Measurements from ENCODE around the gene FOXP1. TPM values are rescaled to one million over a fixed set of nuclear protein-coding genes. Genes with fewer than 3 reads are reported as not detected.
A peak's percentile ranks its signal among the peaks of the same experiment; 100 is the strongest.

FOXP1 gene
- total RNA-seq, 1 donor from 2014 or later = 56.7 TPM

GRCh38 chr3:71310980-71311660 is 272.4 kb downstream of the FOXP1 start:
- DNase-seq (ENCODE audit: low read depth in 2 of 2) = peak; percentile 56 to 59

- DNase-seq (ENCODE audit: low read depth in 2 of 2) = peak; percentile 60 to 74
Measured at GRCh38 chr3:71310359-71310979, 273.1 kb downstream of the FOXP1 start.

GRCh38 chr3:71309886-71310285 is 273.6 kb downstream of the FOXP1 start:
- no peak for DNase-seq (ENCODE audit: low read depth in 2 of 2)

- no peak for DNase-seq (ENCODE audit: low read depth in 2 of 2)
Measured at GRCh38 chr3:71309342-71309741, 274.2 kb downstream of the FOXP1 start.

GRCh38 chr3:71308836-71309235 is 274.7 kb downstream of the FOXP1 start:
- no peak for DNase-seq (ENCODE audit: low read depth in 2 of 2)

GRCh38 chr3:71307991-71308697 is 275.4 kb downstream of the FOXP1 start:
- DNase-seq (ENCODE audit: low read depth in 2 of 2) = peak in 1 of 2 donors; percentile 55

GRCh38 chr3:71305231-71306206 is 278.0 kb downstream of the FOXP1 start:
- DNase-seq (ENCODE audit: low read depth in 2 of 2) = peak in 1 of 2 donors; percentile 55

- DNase-seq (ENCODE audit: low read depth in 2 of 2) = peak; percentile 61 to 75
Measured at GRCh38 chr3:71304684-71305083, 278.8 kb downstream of the FOXP1 start.

- DNase-seq (ENCODE audit: low read depth in 2 of 2) = no peak
Measured at GRCh38 chr3:71304247-71304646, 279.3 kb downstream of the FOXP1 start.

- peak in 1 of 2 donors; percentile 20 for DNase-seq (ENCODE audit: low read depth in 2 of 2)
Measured at GRCh38 chr3:71303627-71304200, 279.8 kb downstream of the FOXP1 start.

GRCh38 chr3:71302604-71303003 is 280.9 kb downstream of the FOXP1 start:
- DNase-seq (ENCODE audit: low read depth in 2 of 2) = no peak

- no peak for DNase-seq (ENCODE audit: low read depth in 2 of 2)
Measured at GRCh38 chr3:71300951-71301393, 282.6 kb downstream of the FOXP1 start.

GRCh38 chr3:71299160-71299559 is 284.4 kb downstream of the FOXP1 start:
- DNase-seq (ENCODE audit: low read depth in 2 of 2) = no peak

GRCh38 chr3:71294919-71295318 is 288.6 kb downstream of the FOXP1 start:
- DNase-seq (ENCODE audit: low read depth in 2 of 2) = no peak

- no peak for DNase-seq (ENCODE audit: low read depth in 2 of 2)
Measured at GRCh38 chr3:71290301-71290700, 293.2 kb downstream of the FOXP1 start.

- DNase-seq (ENCODE audit: low read depth in 2 of 2) = no peak
Measured at GRCh38 chr3:71288269-71288930, 295.1 kb downstream of the FOXP1 start.

GRCh38 chr3:71285086-71285485 is 298.4 kb downstream of the FOXP1 start:
- no peak for DNase-seq (ENCODE audit: low read depth in 2 of 2)

GRCh38 chr3:71282976-71283375 is 300.6 kb downstream of the FOXP1 start:
- no peak for DNase-seq (ENCODE audit: low read depth in 2 of 2)

- no peak for DNase-seq (ENCODE audit: low read depth in 2 of 2)
Measured at GRCh38 chr3:71281280-71281679, 302.2 kb downstream of the FOXP1 start.

GRCh38 chr3:71277341-71277740 is 306.2 kb downstream of the FOXP1 start:
- no peak for DNase-seq (ENCODE audit: low read depth in 2 of 2)
